K562 (cell line): Measurements from ENCODE around the gene RCC2. TPM values are rescaled to one million over a fixed set of nuclear protein-coding genes. Genes with fewer than 3 reads are reported as not detected.

Experiments used
- ATAC-seq: fragments of 200-7000 bp; cut with Tn5 transposase; 3 replicates; pipeline ENCODE4 v1.9.1; 2020; ENCODE audit warnings: moderate library complexity
- BruUV-seq: library from RNA; stranded (reverse); fragments of 400-500 nt; replicated peaks from 2 replicates; lab custom pipeline; 2021; lab: Mats Ljungman, UMichigan
- CTCF ChIA-PET: fragments of 300-600 bp; formaldehyde crosslinking; extraction: SDS; loops from one replicate; lab custom pipeline; 2021; ENCODE audit warnings: low intra/inter-chr PET ratio; lab: Yijun Ruan, JAX
- POLR2A ChIA-PET: fragments of 300-600, 350-650 bp; sonication (Branson Sonifier 250); formaldehyde crosslinking; extraction: SDS; loops from one replicate; lab custom pipeline; 2021; ENCODE audit warnings: antibody characterized with exemption, inconsistent platforms; lab: Yijun Ruan, JAX
- DNase-seq, 4 experiments: peaks; one replicate each; pipeline versions ENCODE4 v3.0.0 to v3.0.0-alpha.2; 2011 to 2018; ENCODE audit warnings: low spot score in 3 of 4, mixed read lengths in 3 of 4; ENCODE audit errors: extremely low read depth in 1 of 4
- FAIRE-seq: peaks from 2 replicates; lab custom pipeline; 2011; peaks lifted over from hg19 to GRCh38; lab: Jason Lieb, UNC
- H2AFZ ChIP-seq: 2 replicates; pipeline ENCODE4 v1.6.0; 2011; ENCODE audit warnings: low read depth, low read length, control low read depth, inconsistent platforms
- H3K27ac ChIP-seq: fragments of 200-600 bp; 3 replicates; pipeline ENCODE4 v1.8.0; 2011; ENCODE audit warnings: low read depth, mild to moderate bottlenecking, control low read depth, inconsistent platforms, low read length, moderate library complexity, mixed read lengths; ENCODE audit errors: extremely low read depth
- H3K27me3 ChIP-seq, 2 experiments: fragments of 300-600 bp in 1 of 2; 2 replicates in 1 of 2; 3 replicates in 1 of 2; pipeline versions ENCODE4 v1.6.0 to v1.8.0; 2011; ENCODE audit warnings: inconsistent platforms in 2 of 2, low read length in 2 of 2, mild to moderate bottlenecking in 1 of 2, mixed read lengths in 1 of 2, moderate library complexity in 1 of 2; ENCODE audit not compliant: control insufficient read depth in 2 of 2, insufficient read depth in 2 of 2
- H3K36me3 ChIP-seq: fragments of 300-600 bp; 3 replicates; pipeline ENCODE4 v1.8.0; 2011; ENCODE audit warnings: mild to moderate bottlenecking, low read length, inconsistent platforms; ENCODE audit not compliant: control insufficient read depth, insufficient read depth
- H3K4me1 ChIP-seq, 2 experiments: fragments of 200-600 bp in 1 of 2; replicated peaks in 1 of 2; 2 replicates in 1 of 2; 3 replicates in 1 of 2; pipeline versions ENCODE4 v1.5.1 to v1.8.0; 2011; ENCODE audit warnings: inconsistent platforms in 2 of 2, low read length in 2 of 2, mild to moderate bottlenecking in 1 of 2, mixed read lengths in 1 of 2, moderate library complexity in 1 of 2; ENCODE audit not compliant: control insufficient read depth in 2 of 2, insufficient read depth in 2 of 2
- H3K4me2 ChIP-seq: 2 replicates; pipeline ENCODE4 v1.6.1; 2011; ENCODE audit warnings: low read length, control low read depth, inconsistent platforms, mixed read lengths; ENCODE audit not compliant: insufficient read depth
- H3K4me3 ChIP-seq: fragments of 200-600 bp; sonication (generic), shearing (Covaris generic); 2 replicates; pipeline ENCODE4 v1.5.1; 2016; ENCODE audit warnings: control low read depth, inconsistent platforms
- H3K79me2 ChIP-seq: fragments of 200-600 bp; 3 replicates; pipeline ENCODE4 v1.8.0; 2011; ENCODE audit warnings: low read length, inconsistent platforms; ENCODE audit not compliant: control insufficient read depth, insufficient read depth
- H3K9ac ChIP-seq, 2 experiments: 2 replicates each; pipeline versions ENCODE4 v1.6.0 to v1.6.1; 2011; ENCODE audit warnings: low read depth in 2 of 2, low read length in 2 of 2, control low read depth in 1 of 2, inconsistent platforms in 1 of 2, mild to moderate bottlenecking in 1 of 2, mixed read lengths in 1 of 2; ENCODE audit not compliant: insufficient read depth in 1 of 2
- H3K9me1 ChIP-seq: one replicate; pipeline ENCODE4 v1.6.0; 2011; ENCODE audit warnings: inconsistent platforms, mild to moderate bottlenecking, low read length, moderate library complexity; ENCODE audit not compliant: control insufficient read depth, insufficient read depth
- H3K9me3 ChIP-seq: replicated peaks from 2 replicates; pipeline ENCODE4 v1.5.1; 2011; ENCODE audit warnings: low read depth, low read length, inconsistent platforms; ENCODE audit not compliant: control insufficient read depth, insufficient read depth
- H4K20me1 ChIP-seq: replicated peaks from 2 replicates; pipeline ENCODE4 v1.6.1; 2011; ENCODE audit warnings: low read length, inconsistent platforms, mixed read lengths; ENCODE audit not compliant: control insufficient read depth, insufficient read depth
- ASH1L ChIP-seq: fragments of 450-650 bp; IDR thresholded peaks from 2 replicates; pipeline ENCODE4 v1.6.1; 2018; ENCODE audit warnings: borderline replicate concordance, mild to moderate bottlenecking, low read depth; ENCODE audit not compliant: partially characterized antibody
- ATF3 ChIP-seq, 2 experiments: fragments of 450-650 bp in 1 of 2; sonication (generic) in 1 of 2; formaldehyde crosslinking in 1 of 2; IDR thresholded peaks in 1 of 2; conservative IDR thresholded peaks in 1 of 2; 2 replicates each; pipeline versions ENCODE4 v1.6.1 to v1.8.1; 2016 to 2023; ENCODE audit warnings: mild to moderate bottlenecking in 2 of 2, moderate library complexity in 2 of 2, inconsistent platforms in 1 of 2, missing genetic modification reagents in 1 of 2
- CSDE1 ChIP-seq, 2 experiments: fragments of 450-650 bp; IDR thresholded peaks; 2 replicates each; pipeline ENCODE4 v1.6.1; 2016; ENCODE audit warnings: mild to moderate bottlenecking in 1 of 2
- CUX1 ChIP-seq: fragments of 200-800 bp; sonication (Bioruptor generic); IDR thresholded peaks from 2 replicates; pipeline ENCODE4 v1.6.1; 2016; ENCODE audit warnings: missing genetic modification characterization, missing compliant biosample characterization
- EZH2 ChIP-seq: IDR thresholded peaks from 2 replicates; pipeline ENCODE4 v1.6.1; 2012; ENCODE audit warnings: low read depth, mild to moderate bottlenecking, inconsistent platforms, low read length, borderline replicate concordance
- KDM4B ChIP-seq, 2 experiments: fragments of 450-650 bp in 1 of 2; sonication (generic) in 1 of 2; IDR thresholded peaks; 2 replicates each; pipeline ENCODE4 v1.6.1; 2016 to 2017; ENCODE audit warnings: borderline replicate concordance in 2 of 2, antibody characterized with exemption in 1 of 2, low read depth in 1 of 2, mild to moderate bottlenecking in 1 of 2
- NR2C2 ChIP-seq, 2 experiments: fragments of 200-800 bp in 1 of 2; sonication (Bioruptor generic) in 1 of 2; sonication (generic) in 1 of 2; formaldehyde crosslinking in 1 of 2; IDR thresholded peaks; 2 replicates each; pipeline versions ENCODE4 v1.6.1 to v1.8.0; 2016 to 2022; ENCODE audit warnings: mild to moderate bottlenecking in 1 of 2, missing compliant biosample characterization in 1 of 2, missing genetic modification characterization in 1 of 2, missing genetic modification reagents in 1 of 2
- ZNF224 ChIP-seq: sonication (generic); formaldehyde crosslinking; IDR thresholded peaks from 2 replicates; pipeline ENCODE4 v1.8.0; 2022; ENCODE audit warnings: mild to moderate bottlenecking, missing genetic modification reagents
- in situ Hi-C: fragments of 300-500 bp; cut with MboI; formaldehyde crosslinking; loops from 4 replicates; pipeline ENCODE4 v1.15.0; 2018; ENCODE audit warnings: inconsistent platforms, mixed read lengths
- intact Hi-C: fragments of 100-400 bp; cut with micrococcal nuclease; formaldehyde crosslinking; loops from 2 replicates; pipeline ENCODE4 v1.14.2; 2022
- polyA plus RNA-seq, 8 experiments: library from polyadenylated mRNA; depleted of rRNA in 4 of 8; stranded (reverse) in 5 of 8; unstranded in 3 of 8; fragments of >200 nt; fragmentation: Nextera tagmentation in 2 of 8; fragmentation: Illumina TruSeq in 1 of 8; extraction: Ambion mirVana in 2 of 8; extraction: Trizol in 1 of 8; gene quantifications; 2 replicates each; pipeline versions ENCODE4 v1.2.1 to v1.2.3, GENCODE V29; 2011 to 2014; ENCODE audit warnings: inconsistent platforms in 1 of 8, missing spikeins in 1 of 8
- total RNA-seq, 7 experiments: library from RNA; depleted of rRNA in 6 of 7; stranded (reverse); fragments of >200 nt in 6 of 7; fragmentation: Illumina TruSeq in 2 of 7; extraction: Trizol in 2 of 7; gene quantifications; 2 replicates each; pipeline versions ENCODE4 v1.2.1 to v1.2.3, GENCODE V29; 2011 to 2021; ENCODE audit warnings: low replicate concordance in 1 of 7

The RCC2 gene
- total and polyA plus RNA-seq, 9 of the 15 experiments (the other 6 are each of a cell fraction or from before 2014, with no cell fraction given): 31.8 to 292 (median 116) TPM

GRCh38 chr1:17463991-17464390 is 24.5 kb upstream of the RCC2 start:
- in situ Hi-C loops (no loop called here), intact Hi-C loops (no loop called here)
- H3K9me3 ChIP-seq: no peaks in the 10 kb centered on the region
- ATAC-seq: no peak
- no peaks in the 10 kb centered on the region for H3K79me2 ChIP-seq
- peaks cover 12 to 25% of the 10 kb centered on the region in 2 experiments for H3K27me3 ChIP-seq
- H2AFZ ChIP-seq: no peak overlapping the region
- ChIA-PET CTCF (no interaction called here), POLR2A (interaction anchor here (1.0 kb wide), 1 partner anchor 47 kb away, joined by 3 read pairs; no protein-coding TSS in a partner anchor)
- peak; percentile 35 for FAIRE-seq
- peaks cover 7 to 11% of the 10 kb centered on the region in 2 experiments; a peak in 4 of 5 replicates for H3K4me1 ChIP-seq
- no peaks in the 10 kb centered on the region for H4K20me1 ChIP-seq
- H3K4me2 ChIP-seq: no peak overlapping the region
- no TSS peak for BruUV-seq
- no peaks in the 10 kb centered on the region for H3K36me3 ChIP-seq
- H3K4me3 ChIP-seq: no peak overlapping the region
- no peak overlapping the region for H3K27ac ChIP-seq
- DNase-seq: no peak
- no peak overlapping the region for H3K9ac ChIP-seq
- H3K9me1 ChIP-seq: no peaks in the 10 kb centered on the region
- TF ChIP-seq ATF3 (IDR thresholded peaks at IDR 0.05): no peak
- no peak for TF ChIP-seq ATF3 (CRISPR knock-in tag; conservative IDR thresholded peaks at IDR 0.05)
- TF ChIP-seq EZH2: no peak
- no peak for TF ChIP-seq KDM4B (IDR thresholded peaks at IDR 0.05; ENCODE audit: borderline replicate concordance in 2 of 2, low read depth in 1 of 2)
- TF ChIP-seq ZNF224 (CRISPR knock-in tag): no peak
- TF ChIP-seq CUX1 (CRISPR knock-in tag): no peak
- no peak for TF ChIP-seq ASH1L
- TF ChIP-seq CSDE1 (IDR thresholded peaks at IDR 0.05): no peak
- TF ChIP-seq NR2C2 (CRISPR knock-in tag; IDR thresholded peaks at IDR 0.05): no peak
- no peak for TF ChIP-seq NR2C2 (tag; IDR thresholded peaks at IDR 0.05)
